Activated naive CD8-positive, alpha-beta T cell treated with anti-CD3 and anti-CD28 coated beads, Interleukin-2, amount 50 U/mL, for 16 hours (primary cell): ENCODE data around the gene JADE2.
"Not testable (repeated sequence)": the region's sequence is repeated elsewhere in the genome, so short reads cannot be mapped to it uniquely, and the experiment has no call there.

ENCODE experiments used
- DNase-seq: peaks from one replicate; pipeline ENCODE4 v3.0.0-alpha.2; 2020; ENCODE audit warnings: low read depth, low spot score

Gene JADE2

DNA sequence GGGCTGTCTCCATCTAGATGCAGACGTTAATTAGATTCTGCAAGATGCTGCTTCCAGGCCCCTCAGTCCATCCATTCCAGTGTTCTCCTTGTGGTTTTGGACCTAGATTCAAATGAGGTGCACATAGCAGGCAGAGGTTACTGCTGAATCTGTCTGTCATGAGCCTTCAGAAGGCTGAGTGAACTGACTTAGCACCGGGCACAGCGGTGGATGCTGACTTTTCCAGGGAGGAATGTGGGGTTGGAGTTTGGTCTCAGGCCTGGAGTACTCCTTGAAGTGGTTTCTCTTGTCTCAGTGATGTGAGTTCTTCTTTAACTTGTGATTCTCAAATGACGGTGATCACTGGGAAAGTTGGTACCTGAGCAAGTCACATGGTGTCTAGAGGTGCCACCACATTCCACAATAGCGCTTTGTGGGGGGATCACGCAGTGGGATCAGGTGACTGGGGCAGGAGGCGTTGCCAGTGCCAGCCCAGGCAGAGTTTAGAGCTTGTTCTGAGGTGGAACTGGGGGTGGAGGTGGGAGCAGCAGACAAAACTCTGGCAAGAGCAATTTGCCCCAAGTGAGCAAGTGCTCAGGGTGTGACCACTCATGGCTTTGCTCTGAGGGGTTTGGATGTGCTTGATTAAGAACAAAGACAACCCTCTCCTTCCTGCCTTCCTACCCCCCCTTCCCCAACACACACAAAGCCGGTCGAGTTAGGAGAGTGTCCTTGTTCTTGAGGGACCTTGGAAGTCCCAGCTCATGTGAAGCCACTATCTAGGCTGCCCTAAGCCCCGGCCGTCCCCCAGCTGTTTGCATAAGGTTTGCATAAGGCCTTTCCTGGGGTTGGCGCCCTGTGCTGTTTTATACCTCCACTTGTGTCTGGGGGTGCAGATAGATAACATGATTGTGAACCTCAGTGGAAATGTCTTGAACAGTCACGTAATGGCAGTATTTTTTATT, 25.1 kb downstream of the JADE2 start:
- DNase-seq = no peak

DNA sequence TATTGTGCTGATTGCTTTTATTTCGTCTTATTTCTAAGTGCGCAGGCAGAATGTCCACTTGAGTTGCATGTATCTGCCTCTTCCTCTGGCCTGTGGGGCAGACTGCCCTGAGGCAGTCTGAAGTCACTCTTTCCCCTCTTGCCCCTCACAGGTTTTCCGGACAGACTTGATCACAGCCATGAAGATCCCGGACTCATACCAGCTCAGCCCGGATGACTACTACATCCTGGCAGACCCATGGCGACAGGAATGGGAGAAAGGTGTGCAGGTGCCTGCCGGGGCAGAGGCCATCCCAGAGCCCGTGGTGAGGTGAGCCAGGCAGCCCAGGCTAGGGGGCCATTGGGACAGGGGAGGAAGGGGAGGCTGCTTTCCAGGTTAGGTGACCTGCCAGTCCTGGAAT, 26.4 kb downstream of the JADE2 start:
- DNase-seq = no peak

GRCh38 chr5:134552301-134552700, 26.8 kb downstream of the JADE2 start:
- DNase-seq = no peak

GRCh38 chr5:134552716-134553115, 27.2 kb downstream of the JADE2 start:
- not testable (repeated sequence) for DNase-seq

- DNase-seq = no peak
These were observed 28.4 kb downstream of the JADE2 start for GRCh38 chr5:134553821-134554267.

DNA sequence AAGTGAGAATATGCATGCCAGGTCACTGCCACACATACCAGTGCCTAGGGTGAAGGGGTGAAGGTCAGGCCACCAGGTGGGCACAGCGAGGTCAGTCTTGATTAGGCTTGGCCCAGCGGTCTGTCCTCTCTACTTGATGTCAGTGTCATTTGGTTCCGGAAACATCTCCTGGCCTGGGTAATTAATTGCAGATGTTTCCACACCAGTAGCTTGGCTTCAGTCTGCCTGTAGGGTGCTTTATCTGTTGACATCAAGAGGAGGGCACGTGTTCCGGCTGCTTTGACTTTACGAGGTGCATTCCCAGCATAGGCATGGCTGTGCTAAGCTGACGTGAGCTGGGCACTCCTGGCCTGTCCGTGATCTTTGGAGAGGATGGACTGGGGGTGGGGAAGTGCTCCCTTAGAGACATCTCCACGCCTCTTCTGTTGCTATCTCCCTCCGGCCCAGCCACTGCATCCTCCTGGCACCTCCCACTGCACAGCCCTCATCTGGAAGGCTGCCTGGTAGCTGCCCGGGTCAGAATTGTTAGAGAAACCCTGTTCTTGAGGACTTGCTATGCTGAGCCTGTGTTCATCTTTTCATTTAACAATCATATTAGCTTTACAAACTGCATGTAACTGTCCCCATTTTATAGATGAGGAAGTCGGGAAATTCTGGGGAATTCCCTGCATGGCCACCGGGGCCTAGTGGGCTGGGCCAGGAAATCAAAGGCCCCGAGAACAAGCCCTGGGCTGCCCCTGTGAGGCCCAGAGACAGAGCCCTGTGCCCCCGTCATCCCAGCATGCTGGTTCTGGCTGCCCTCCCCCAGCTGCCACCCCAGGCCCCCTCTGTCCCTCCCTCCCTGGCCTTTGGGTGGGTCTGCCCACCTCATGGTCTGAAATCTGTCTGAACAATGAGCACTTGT, 29.1 kb downstream of the JADE2 start:
- DNase-seq = no peak

GRCh38 chr5:134555223-134555889, 29.9 kb downstream of the JADE2 start:
- DNase-seq = no peak

DNA sequence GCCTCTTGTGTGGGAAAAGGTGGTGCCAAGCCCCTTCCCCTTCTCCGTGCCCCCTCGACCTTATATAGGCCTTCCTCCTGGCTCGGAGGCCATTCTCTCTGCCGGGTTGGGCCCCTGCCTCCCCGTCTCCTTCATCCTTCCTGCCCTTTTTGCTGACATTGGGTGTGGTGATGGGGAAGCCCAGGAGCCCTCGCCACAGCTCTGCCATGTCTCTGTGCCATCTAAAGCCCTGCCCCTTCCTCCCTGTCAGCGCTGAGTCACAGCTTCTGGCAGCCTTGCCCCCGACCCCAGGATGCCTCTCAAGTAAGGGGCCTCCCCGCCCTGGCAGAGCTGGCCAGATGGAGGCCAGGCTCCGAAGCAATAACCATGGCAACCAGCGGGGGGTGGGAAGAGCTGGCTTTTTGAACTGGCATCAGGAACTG, 30.4 kb downstream of the JADE2 start:
- peak; percentile 43 for DNase-seq

DNA sequence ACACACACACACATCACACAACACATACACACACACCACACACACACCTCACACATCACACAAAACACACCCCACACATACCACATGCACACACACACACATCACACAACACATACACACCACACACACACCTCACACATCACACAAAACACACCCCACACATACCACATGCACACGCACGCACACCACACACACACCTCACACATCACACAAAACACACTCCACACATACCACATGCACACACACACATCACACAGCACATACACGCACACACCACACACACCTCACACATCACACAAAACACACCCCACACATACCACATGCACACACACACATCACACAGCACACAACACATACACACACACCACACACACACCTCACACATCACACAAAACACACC, 31.1 kb downstream of the JADE2 start:
- DNase-seq = not testable (repeated sequence)

GRCh38 chr5:134556994-134557393, 31.5 kb downstream of the JADE2 start:
- DNase-seq = no peak

- DNase-seq = no peak
These were observed 34.2 kb downstream of the JADE2 start for GRCh38 chr5:134559672-134560071.

DNA sequence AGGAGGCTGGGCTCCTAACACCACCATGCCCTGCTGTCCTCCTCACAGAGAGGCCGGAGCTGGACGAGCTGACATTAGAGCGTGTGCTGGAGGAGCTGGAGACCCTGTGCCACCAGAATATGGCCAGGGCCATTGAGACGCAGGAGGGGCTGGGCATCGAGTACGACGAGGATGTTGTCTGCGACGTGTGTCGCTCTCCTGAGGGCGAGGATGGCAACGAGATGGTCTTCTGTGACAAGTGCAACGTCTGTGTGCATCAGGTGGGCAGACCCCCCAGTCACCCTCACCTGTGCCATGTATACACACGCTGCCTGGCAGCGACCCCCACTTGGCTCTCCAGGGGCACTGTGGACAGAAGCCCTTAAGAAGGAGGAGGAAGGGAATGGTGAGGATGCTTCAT, 35.2 kb downstream of the JADE2 start:
- DNase-seq = no peak

- no peak for DNase-seq
These were observed 36.4 kb downstream of the JADE2 start for GRCh38 chr5:134561871-134562296.

GRCh38 chr5:134563221-134563620, 37.8 kb downstream of the JADE2 start:
- DNase-seq = no peak

DNA sequence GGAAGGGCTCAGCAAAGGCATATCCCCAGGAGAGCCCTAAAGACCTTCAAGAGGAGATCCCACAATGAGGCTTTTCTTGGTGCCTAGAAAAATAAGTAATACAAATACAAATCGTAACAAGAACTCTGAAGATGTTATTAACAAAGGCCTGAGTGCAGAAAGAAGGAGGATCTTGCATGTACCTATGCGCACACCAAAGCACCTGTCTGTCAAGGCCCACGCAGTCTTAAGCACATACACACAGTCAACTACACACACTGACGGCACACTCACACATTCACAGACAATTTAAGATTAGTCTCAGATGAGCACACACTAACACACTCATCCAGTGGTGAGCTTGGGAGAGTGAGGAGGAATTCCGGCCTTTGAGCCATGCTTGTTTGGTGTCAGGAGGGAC, 38.5 kb downstream of the JADE2 start:
- no peak for DNase-seq

GRCh38 chr5:134564396-134564795, 38.9 kb downstream of the JADE2 start:
- DNase-seq = no peak

DNA sequence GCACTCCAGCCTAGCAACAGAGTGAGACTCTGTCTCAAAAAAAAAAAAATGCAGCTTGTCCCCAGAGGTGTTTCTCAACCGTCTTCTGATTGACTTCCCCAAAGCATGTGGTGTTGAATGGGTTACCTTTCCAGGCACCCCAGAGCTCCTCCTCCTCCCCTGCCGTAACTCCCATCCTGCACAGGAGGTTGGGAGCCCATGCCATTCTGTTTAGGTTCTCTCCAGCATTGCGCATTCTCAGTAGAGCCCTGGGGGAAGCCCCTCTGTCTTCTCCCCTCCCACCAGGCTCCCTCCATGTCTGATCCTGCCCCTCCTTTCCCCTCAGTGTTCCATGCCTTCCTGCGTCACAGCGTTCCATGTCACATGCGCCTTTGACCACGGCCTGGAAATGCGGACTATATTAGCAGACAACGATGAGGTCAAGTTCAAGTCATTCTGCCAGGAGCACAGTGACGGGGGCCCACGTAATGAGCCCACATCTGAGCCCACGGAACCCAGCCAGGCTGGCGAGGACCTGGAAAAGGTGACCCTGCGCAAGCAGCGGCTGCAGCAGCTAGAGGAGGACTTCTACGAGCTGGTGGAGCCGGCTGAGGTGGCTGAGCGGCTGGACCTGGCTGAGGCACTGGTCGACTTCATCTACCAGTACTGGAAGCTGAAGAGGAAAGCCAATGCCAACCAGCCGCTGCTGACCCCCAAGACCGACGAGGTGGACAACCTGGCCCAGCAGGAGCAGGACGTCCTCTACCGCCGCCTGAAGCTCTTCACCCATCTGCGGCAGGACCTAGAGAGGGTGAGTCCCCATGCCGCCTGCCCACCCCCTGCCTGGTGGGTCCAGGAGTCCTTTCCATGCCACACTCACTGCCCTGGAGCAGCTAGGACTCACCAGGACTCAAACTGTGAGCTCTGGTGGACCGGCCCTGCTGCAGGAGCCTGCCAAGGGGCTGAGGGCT, 40.6 kb downstream of the JADE2 start:
- DNase-seq = no peak

DNA sequence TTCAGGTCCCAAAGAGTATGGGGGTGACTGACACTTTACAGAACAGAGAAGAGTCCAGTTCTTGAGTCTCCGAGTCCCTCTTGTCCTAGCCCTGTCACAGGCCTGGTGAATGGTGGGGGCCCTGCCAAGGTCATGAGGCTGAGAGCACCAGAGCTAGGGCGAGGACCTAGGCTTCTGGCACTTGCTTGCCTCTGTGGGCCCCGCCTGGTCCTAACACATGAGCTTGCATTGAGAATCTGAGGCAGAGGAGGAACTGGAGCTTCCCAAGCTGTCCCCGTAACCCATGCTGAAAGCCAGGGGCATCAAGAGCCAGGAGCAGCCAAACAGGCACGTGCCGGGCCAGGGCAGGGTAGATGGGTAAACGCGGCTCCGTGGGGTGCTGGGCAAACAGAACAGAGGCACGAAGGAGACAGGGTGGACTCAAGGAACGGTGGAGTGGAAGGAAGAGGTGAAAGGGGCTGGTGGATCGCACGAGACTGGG, 41.3 kb downstream of the JADE2 start:
- no peak for DNase-seq

DNA sequence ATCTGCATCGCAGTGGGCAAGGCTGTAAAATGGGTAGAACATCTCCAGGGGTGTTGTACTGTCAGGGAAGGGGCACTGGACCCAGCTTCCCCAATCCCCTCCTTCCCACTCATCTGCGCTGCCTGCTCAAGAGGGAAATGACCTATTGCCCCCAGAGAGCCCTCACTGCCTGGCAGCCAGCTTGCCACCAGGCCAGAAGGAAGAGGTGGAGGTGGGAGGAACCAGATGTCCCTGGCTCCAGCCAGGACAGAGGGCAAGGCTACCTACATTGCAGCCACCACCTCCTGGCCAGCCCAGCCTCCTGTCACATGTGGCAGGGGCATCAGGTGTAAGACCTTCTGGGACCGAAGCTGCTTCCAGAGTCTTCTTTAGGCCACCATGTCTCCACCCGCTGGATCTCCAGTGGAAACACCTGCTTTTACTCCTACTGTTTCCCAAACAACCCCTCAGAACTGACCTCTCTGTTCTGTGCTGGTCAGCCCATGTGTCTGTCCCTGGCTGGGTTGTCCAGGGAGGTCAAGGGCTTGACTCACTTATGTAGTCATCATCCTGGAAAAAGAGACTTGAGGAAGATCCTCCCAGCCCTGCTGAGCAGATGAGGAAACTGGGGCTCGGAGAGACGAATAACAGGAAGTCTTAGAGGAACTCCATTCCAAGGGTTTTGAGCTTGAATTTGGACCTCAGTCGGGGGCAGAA, 42.3 kb downstream of the JADE2 start:
- DNase-seq = no peak

DNA sequence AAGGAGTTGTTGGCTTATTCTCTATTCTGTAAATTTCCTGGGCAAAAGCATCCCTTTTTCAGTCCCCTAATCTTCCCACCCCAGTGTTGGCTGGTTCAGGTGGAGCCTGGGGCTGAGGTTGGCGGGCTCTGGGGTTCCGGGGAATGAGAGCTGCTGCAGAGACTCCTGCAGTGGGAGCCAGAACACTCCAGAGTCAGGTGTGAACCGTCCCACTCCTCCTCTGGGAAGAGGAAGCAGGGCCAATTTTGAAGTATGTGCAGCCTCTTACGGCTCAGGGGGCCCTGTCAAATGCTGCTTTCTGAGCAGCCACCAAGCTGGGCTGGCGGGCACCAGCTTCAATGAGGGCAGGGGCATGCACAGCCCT, 42.8 kb downstream of the JADE2 start:
- DNase-seq = no peak
